GM23338 (cell line): ENCODE measurements around the gene FARS2. TPM values are rescaled to one million over a fixed set of nuclear protein-coding genes. Genes with fewer than 3 reads are reported as not detected.

Experiments used
- ATAC-seq: fragments of 200-7000 bp; cut with Tn5 transposase; 3 replicates; pipeline ENCODE4 v1.9.1; 2020
- DNase-seq: peaks from one replicate; pipeline ENCODE4 v3.0.0-alpha.2; 2015; ENCODE audit warnings: low spot score
- H2AFZ ChIP-seq: fragments of 200-600 bp; sonication (generic); 2 replicates; pipeline ENCODE4 v1.8.0; 2016; ENCODE audit warnings: antibody characterized with exemption, mild to moderate bottlenecking, moderate library complexity
- H3F3A ChIP-seq: fragments of 200-600 bp; sonication (generic); replicated peaks from 2 replicates; pipeline ENCODE4 v1.8.0; 2017; ENCODE audit warnings: antibody characterized with exemption, mixed run types, low read depth
- H3K27ac ChIP-seq: fragments of 200-600 bp; sonication (generic); 2 replicates; pipeline ENCODE4 v1.6.1; 2016; ENCODE audit warnings: low read depth
- H3K27me3 ChIP-seq: fragments of 200-600 bp; sonication (generic); 2 replicates; pipeline ENCODE4 v1.8.0; 2016; ENCODE audit warnings: mild to moderate bottlenecking, mixed run types, moderate library complexity; ENCODE audit not compliant: insufficient read depth
- H3K36me3 ChIP-seq: fragments of 200-600 bp; sonication (generic); 2 replicates; pipeline ENCODE4 v1.8.0; 2016; ENCODE audit warnings: mild to moderate bottlenecking; ENCODE audit not compliant: insufficient read depth
- H3K4me1 ChIP-seq: fragments of 200-600 bp; sonication (generic); 2 replicates; pipeline ENCODE4 v1.8.0; 2016; ENCODE audit warnings: mild to moderate bottlenecking, moderate library complexity; ENCODE audit not compliant: insufficient read depth
- H3K4me2 ChIP-seq: fragments of 200-600 bp; sonication (generic); 2 replicates; pipeline ENCODE4 v1.7.1; 2017; ENCODE audit warnings: mixed run types
- H3K4me3 ChIP-seq: fragments of 200-600 bp; sonication (generic); 2 replicates; pipeline ENCODE4 v1.6.1; 2016; ENCODE audit warnings: mixed run types
- H3K79me2 ChIP-seq: fragments of 200-600 bp; sonication (generic); replicated peaks from 2 replicates; pipeline ENCODE4 v1.8.0; 2017; ENCODE audit warnings: mild to moderate bottlenecking; ENCODE audit not compliant: insufficient read depth
- H3K9me2 ChIP-seq: fragments of 200-600 bp; sonication (generic); 2 replicates; pipeline ENCODE4 v1.8.0; 2017; ENCODE audit not compliant: insufficient read depth
- H4K20me1 ChIP-seq: fragments of 200-600 bp; sonication (generic); replicated peaks from 2 replicates; pipeline ENCODE4 v1.8.0; 2017; ENCODE audit warnings: mild to moderate bottlenecking; ENCODE audit not compliant: insufficient read depth
- H3K27ac Mint-ChIP-seq: 2 replicates; pipeline ENCODE4 v1.8.0; 2020; ENCODE audit warnings: inconsistent platforms, mild to moderate bottlenecking, moderate library complexity, mixed read lengths
- H3K27me3 Mint-ChIP-seq: 3 replicates; pipeline ENCODE4 v1.8.0; 2022; ENCODE audit warnings: low read depth, mild to moderate bottlenecking, moderate library complexity, mixed read lengths, inconsistent platforms; ENCODE audit not compliant: insufficient read depth, poor library complexity
- H3K36me3 Mint-ChIP-seq: 3 replicates; pipeline ENCODE4 v1.8.0; 2021; ENCODE audit warnings: low read depth, mild to moderate bottlenecking, inconsistent platforms, moderate library complexity, mixed read lengths
- H3K4me1 Mint-ChIP-seq: 3 replicates; pipeline ENCODE4 v1.8.0; 2020; ENCODE audit warnings: mild to moderate bottlenecking, inconsistent platforms, mixed read lengths
- H3K4me3 Mint-ChIP-seq: 3 replicates; pipeline ENCODE4 v1.8.0; 2021; ENCODE audit warnings: moderate library complexity, mild to moderate bottlenecking, inconsistent platforms, mixed read lengths
- H3K9me3 Mint-ChIP-seq: 3 replicates; pipeline ENCODE4 v1.8.0; 2020; ENCODE audit warnings: moderate library complexity, mild to moderate bottlenecking, inconsistent platforms, mixed read lengths
- ETS1 ChIP-seq: IDR thresholded peaks from 2 replicates; pipeline ENCODE4 v1.6.1; 2016; ENCODE audit warnings: antibody characterized with exemption
- EZH2 ChIP-seq: fragments of 200-600 bp; sonication (generic); IDR thresholded peaks from one replicate; pipeline ENCODE4 v1.8.0; 2017; ENCODE audit warnings: antibody characterized with exemption, mild to moderate bottlenecking, low read depth; ENCODE audit not compliant: unreplicated experiment
- EZH2phosphoT487 ChIP-seq: fragments of 200-600 bp; sonication (generic); IDR thresholded peaks from one replicate; pipeline ENCODE4 v1.8.1; 2018; ENCODE audit warnings: antibody characterized with exemption; ENCODE audit not compliant: unreplicated experiment
- NANOG ChIP-seq: IDR thresholded peaks from 2 replicates; pipeline ENCODE4 v1.6.1; 2016; ENCODE audit warnings: antibody characterized with exemption, borderline replicate concordance
- POLR2AphosphoS5 ChIP-seq: IDR thresholded peaks from 2 replicates; pipeline ENCODE4 v1.6.1; 2016; ENCODE audit warnings: antibody characterized with exemption, low read depth
- REST ChIP-seq: IDR thresholded peaks from one replicate; pipeline ENCODE4 v1.6.1; 2018; ENCODE audit warnings: antibody characterized with exemption; ENCODE audit not compliant: unreplicated experiment
- STAT1 ChIP-seq: IDR thresholded peaks from one replicate; pipeline ENCODE4 v1.6.1; 2016; ENCODE audit warnings: antibody characterized with exemption; ENCODE audit not compliant: unreplicated experiment
- ZNF114 ChIP-seq: fragments of 250-450 bp; sonication (Bioruptor Pico); IDR thresholded peaks from 2 replicates; pipeline ENCODE4 v1.5.0; 2020; ENCODE audit warnings: mild to moderate bottlenecking, moderate library complexity
- ZNF331 ChIP-seq: fragments of 250-450 bp; sonication (Bioruptor Pico); IDR thresholded peaks from 2 replicates; pipeline ENCODE4 v1.5.0; 2020; ENCODE audit warnings: low read depth, mild to moderate bottlenecking, moderate library complexity
- polyA plus RNA-seq: library from polyadenylated mRNA; unstranded; fragments of >200 nt; fragmentation: Nextera tagmentation; extraction: Ambion mirVana; gene quantifications from 2 replicates; pipeline ENCODE4 v1.2.1, GENCODE V29; 2016
- total RNA-seq: library from RNA; depleted of rRNA; stranded (reverse); fragments of >200 nt; shearing (Covaris generic); gene quantifications from 2 replicates; pipeline ENCODE4 v1.2.3, GENCODE V29; 2014
- TF ChIP-seq, protein P1 (sequence below), 2 experiments: fragments of 200-600 bp in 1 of 2; sonication (generic) in 1 of 2; conservative IDR thresholded peaks; 2 replicates each; pipeline versions ENCODE4 v1.5.1 to v1.6.1; 2016 to 2017; ENCODE audit warnings: antibody characterized with exemption in 2 of 2, low read depth in 2 of 2, mild to moderate bottlenecking in 2 of 2, moderate library complexity in 1 of 2

The FARS2 gene
- total and polyA plus RNA-seq, 2 experiments from 2014 or later = 7.6 to 19.0 TPM

DNA sequence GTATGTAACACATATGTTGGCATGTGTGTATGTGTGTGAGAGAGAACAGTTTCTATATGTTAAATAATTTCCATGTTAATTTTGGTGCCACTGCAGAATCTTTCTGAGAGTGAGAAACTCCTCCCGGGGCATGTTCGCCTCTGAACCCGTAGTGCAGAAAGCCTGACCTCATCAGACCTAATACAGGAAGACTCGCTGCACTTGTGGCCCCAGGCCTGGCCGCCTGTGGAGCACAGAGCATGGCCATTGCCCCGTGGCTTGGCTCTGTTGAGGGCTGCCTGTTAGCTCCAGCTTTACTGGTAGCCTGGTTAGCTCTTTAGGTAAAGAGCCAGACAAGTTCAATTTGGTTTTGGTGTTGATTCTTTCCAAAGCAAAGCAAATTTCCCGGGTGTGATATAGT, 25.5 kb downstream of the FARS2 start:
- Histone ChIP-seq H3K4me3 (no peak overlapping the region), H4K20me1 (no peaks in the 10 kb centered on the region; the same call in 1 of the 2 replicates), H3F3A (no peaks in the 10 kb centered on the region), H3K9me2 (no peaks in the 10 kb centered on the region), H3K4me2 (no peak overlapping the region), H3K4me1 (peaks cover 3% of the 10 kb centered on the region; the same call in 1 of the 2 replicates), H3K27me3 (no peaks in the 10 kb centered on the region), H3K79me2 (peaks cover 21% of the 10 kb centered on the region), H3K36me3 (no peaks in the 10 kb centered on the region), H3K27ac (no peak overlapping the region), H2AFZ (no peak overlapping the region)
- DNase-seq = no peak
- H3K4me3 Mint-ChIP-seq = no peak overlapping the region
- H3K27ac Mint-ChIP-seq = peak overlapping the region; percentile 60; the same call in 1 of the 2 replicates
- H3K4me1 Mint-ChIP-seq = peaks cover 28% of the 10 kb centered on the region
- H3K27me3 Mint-ChIP-seq = peaks cover 7% of the 10 kb centered on the region
- H3K36me3 Mint-ChIP-seq = no peaks in the 10 kb centered on the region
- TF ChIP-seq REST (no peak), ZNF114 (CRISPR knock-in tag) (no peak), NANOG (no peak), EZH2phosphoT487 (no peak), STAT1 (no peak), ZNF331 (CRISPR knock-in tag) (no peak)
- ATAC-seq = no peak
- no peaks in the 10 kb centered on the region; the same call in 2 of the 3 replicates for H3K9me3 Mint-ChIP-seq

DNA sequence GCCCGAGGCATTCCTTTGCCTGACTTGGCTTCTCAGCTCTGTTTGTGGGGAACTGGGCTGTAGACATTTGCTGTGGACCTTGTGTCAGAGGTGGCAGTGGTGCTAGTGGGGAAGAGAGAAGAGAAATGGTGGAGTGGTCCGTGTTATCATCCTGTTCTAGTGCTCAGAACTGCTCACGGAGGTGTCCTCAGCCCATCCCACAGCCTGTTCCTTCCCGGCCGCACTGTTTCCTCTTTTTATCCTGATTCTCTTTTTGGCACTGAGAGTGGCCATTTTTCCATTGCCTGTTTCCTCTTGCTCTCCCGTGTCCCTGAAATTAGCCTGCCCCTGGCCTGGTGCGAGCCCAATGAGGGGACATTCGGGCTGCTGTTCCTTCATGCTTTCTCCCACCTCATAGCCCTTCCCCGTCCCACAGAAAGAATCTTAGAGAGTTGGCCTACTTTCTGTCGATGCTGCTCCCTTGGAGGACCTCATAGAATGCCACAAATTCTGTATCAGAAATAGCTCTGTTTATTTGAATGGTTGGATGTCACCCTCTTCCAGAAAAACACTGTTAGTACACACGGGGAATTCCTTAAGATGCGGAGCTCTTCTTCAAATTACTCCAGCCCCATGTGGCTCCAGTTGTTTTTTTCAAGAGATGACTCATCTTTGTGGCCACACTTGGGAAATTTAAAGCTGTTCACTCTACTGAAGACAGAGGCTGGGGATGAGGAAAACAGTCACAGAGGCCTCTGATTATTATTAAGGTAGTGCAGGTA, 26.1 kb downstream of the FARS2 start:
- H3K4me2 ChIP-seq = no peak overlapping the region
- no peaks in the 10 kb centered on the region for H3K36me3 Mint-ChIP-seq
- H3K9me2 ChIP-seq = peaks cover 2% of the 10 kb centered on the region; the same call in 1 of the 2 replicates
- H3K36me3 ChIP-seq = no peaks in the 10 kb centered on the region
- no peaks in the 10 kb centered on the region for H3K27me3 ChIP-seq
- no peak overlapping the region for H3K4me3 ChIP-seq
- no peaks in the 10 kb centered on the region for H3F3A ChIP-seq
- peaks cover 25% of the 10 kb centered on the region for H3K4me1 Mint-ChIP-seq
- H4K20me1 ChIP-seq = no peaks in the 10 kb centered on the region; the same call in 1 of the 2 replicates
- H3K79me2 ChIP-seq = peaks cover 26% of the 10 kb centered on the region
- no peaks in the 10 kb centered on the region for H3K4me1 ChIP-seq
- H3K27ac Mint-ChIP-seq = peak overlapping the region; percentile 60; the same call in 1 of the 2 replicates
- H3K27me3 Mint-ChIP-seq = peaks cover 2% of the 10 kb centered on the region
- no peaks in the 10 kb centered on the region for H3K9me3 Mint-ChIP-seq
- H3K27ac ChIP-seq = no peak overlapping the region
- DNase-seq = no peak
- ATAC-seq = no peak
- H2AFZ ChIP-seq = no peak overlapping the region
- no peak overlapping the region for H3K4me3 Mint-ChIP-seq
- TF ChIP-seq STAT1 = no peak
- TF ChIP-seq EZH2 = no peak
- no peak for TF ChIP-seq REST
- TF ChIP-seq ZNF331 (CRISPR knock-in tag) = no peak
- no peak for TF ChIP-seq POLR2AphosphoS5
- no peak for TF ChIP-seq ETS1
- TF ChIP-seq, protein P1, sequence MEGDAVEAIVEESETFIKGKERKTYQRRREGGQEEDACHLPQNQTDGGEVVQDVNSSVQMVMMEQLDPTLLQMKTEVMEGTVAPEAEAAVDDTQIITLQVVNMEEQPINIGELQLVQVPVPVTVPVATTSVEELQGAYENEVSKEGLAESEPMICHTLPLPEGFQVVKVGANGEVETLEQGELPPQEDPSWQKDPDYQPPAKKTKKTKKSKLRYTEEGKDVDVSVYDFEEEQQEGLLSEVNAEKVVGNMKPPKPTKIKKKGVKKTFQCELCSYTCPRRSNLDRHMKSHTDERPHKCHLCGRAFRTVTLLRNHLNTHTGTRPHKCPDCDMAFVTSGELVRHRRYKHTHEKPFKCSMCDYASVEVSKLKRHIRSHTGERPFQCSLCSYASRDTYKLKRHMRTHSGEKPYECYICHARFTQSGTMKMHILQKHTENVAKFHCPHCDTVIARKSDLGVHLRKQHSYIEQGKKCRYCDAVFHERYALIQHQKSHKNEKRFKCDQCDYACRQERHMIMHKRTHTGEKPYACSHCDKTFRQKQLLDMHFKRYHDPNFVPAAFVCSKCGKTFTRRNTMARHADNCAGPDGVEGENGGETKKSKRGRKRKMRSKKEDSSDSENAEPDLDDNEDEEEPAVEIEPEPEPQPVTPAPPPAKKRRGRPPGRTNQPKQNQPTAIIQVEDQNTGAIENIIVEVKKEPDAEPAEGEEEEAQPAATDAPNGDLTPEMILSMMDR (conservative IDR thresholded peaks at IDR 0.05; ENCODE audit: low read depth in 2 of 2) = no peak
